ENCODE results near the gene ATP11A. TPM values are rescaled to one million over a fixed set of nuclear protein-coding genes. Genes with fewer than 3 reads are reported as not detected.

Gene ATP11A
- total RNA-seq, 1 experiment from 2014 or later: 65.3 TPM

DNA sequence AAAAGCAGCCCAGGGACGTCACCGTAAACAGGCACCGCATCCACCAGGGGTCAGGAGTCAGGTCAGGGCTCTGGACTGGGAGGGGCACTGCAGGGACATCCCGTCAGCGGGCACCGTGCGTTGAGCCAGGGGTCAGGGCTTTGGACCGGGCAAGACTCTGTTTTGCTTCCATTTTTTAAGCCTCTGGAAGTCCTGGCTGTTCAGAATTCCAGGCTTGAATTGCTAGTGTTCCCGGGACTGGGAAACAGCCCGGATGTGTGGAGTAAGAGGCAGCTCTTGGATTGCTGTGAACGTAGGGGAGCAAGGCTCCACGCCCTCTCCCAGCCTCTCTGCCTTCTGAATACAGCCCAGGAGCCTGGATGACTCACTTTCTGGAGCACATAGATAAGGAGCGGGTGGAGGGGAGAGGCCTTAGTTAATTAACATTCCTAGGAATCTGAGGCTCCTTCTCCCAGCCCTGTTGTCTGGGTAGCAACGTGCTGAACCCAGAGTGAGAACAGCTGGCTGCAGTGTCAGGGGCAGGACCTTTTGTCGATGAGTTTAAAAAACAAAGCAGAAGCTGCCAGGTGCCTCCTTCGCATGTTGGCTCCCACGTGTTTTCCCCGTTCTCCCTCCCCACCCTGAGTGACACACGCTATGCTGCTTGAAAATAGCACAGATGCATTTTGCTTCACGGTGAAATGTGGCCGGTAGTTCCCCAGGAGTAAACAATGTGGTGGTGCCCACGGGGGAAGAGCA is 21.9 kb downstream of the ATP11A start:
- H3K18ac ChIP-seq (ENCODE audit: insufficient read length, low read depth, low read length): peak overlapping the region; percentile 80
- peak overlapping the region; percentile 0; the same call in 1 of the 2 replicates for H3K4ac ChIP-seq (ENCODE audit: low read depth, low read length)
- H2BK20ac ChIP-seq (ENCODE audit: low read depth, low read length, poor library complexity, severe bottlenecking): no peak overlapping the region
- H3K79me2 ChIP-seq (ENCODE audit: insufficient read depth, low read length): peaks cover 7% of the 10 kb centered on the region; the same call in 1 of the 2 replicates
- no peaks in the 10 kb centered on the region for H3K27me3 ChIP-seq (ENCODE audit: insufficient read depth, low read length)
- Mint-ChIP-seq H3K36me3 (ENCODE audit: insufficient read depth in 1 of 3, low read depth in 3 of 3) (peaks cover 9 to 23% (median 14%) of the 10 kb centered on the region in 3 experiments), H3K27ac (peak overlapping the region; percentile 98 to 99 (median 98)), H3K27me3 (ENCODE audit: low read depth) (peaks cover 1% of the 10 kb centered on the region; the same call in 1 of the 2 replicates), H3K9me3 (peaks cover 4 to 10% of the 10 kb centered on the region in 2 experiments; a peak in 3 of 5 replicates), H3K4me1 (peaks cover 68 to 78% of the 10 kb centered on the region in 2 experiments), H3K4me3 (peak overlapping the region; percentile 55 to 64)
- H3K9ac ChIP-seq (ENCODE audit: extremely low read depth, insufficient read length, low read length): peak overlapping the region; percentile 12
- H2AK5ac ChIP-seq (ENCODE audit: insufficient read length, low read length): no peak overlapping the region
- no peak overlapping the region for H3K23ac ChIP-seq (ENCODE audit: insufficient read length, low read depth, low read length)
- peak overlapping the region; percentile 6 for H2BK12ac ChIP-seq (ENCODE audit: insufficient read length, low read depth, low read length)
- H3K23me2 ChIP-seq (ENCODE audit: insufficient read length, low read depth, low read length, poor library complexity, severe bottlenecking): peaks cover 3% of the 10 kb centered on the region
- H3T11ph ChIP-seq (ENCODE audit: low read length): peak overlapping the region; percentile 23
- no peak overlapping the region for H2BK120ac ChIP-seq (ENCODE audit: low read depth, low read length, poor library complexity, severe bottlenecking)
- DNase-seq: peak; percentile 93
- H2BK5ac ChIP-seq (ENCODE audit: insufficient read length, low read length): peak overlapping the region; percentile 58
- H3K9me3 ChIP-seq (ENCODE audit: control insufficient read depth, low read depth, low read length): no peaks in the 10 kb centered on the region
- TF ChIP-seq, protein P1, sequence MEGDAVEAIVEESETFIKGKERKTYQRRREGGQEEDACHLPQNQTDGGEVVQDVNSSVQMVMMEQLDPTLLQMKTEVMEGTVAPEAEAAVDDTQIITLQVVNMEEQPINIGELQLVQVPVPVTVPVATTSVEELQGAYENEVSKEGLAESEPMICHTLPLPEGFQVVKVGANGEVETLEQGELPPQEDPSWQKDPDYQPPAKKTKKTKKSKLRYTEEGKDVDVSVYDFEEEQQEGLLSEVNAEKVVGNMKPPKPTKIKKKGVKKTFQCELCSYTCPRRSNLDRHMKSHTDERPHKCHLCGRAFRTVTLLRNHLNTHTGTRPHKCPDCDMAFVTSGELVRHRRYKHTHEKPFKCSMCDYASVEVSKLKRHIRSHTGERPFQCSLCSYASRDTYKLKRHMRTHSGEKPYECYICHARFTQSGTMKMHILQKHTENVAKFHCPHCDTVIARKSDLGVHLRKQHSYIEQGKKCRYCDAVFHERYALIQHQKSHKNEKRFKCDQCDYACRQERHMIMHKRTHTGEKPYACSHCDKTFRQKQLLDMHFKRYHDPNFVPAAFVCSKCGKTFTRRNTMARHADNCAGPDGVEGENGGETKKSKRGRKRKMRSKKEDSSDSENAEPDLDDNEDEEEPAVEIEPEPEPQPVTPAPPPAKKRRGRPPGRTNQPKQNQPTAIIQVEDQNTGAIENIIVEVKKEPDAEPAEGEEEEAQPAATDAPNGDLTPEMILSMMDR (conservative IDR thresholded peaks at IDR 0.05): peak; percentile 69; the same call in 2 of the 3 replicates
- H4K5ac ChIP-seq (ENCODE audit: insufficient read length, low read depth, low read length): peak overlapping the region; percentile 69
- no peak overlapping the region for H2BK15ac ChIP-seq (ENCODE audit: low read depth, low read length)
- no CpG with 5 or more reads among the region's 22 CpGs for WGBS (ENCODE audit: extremely low coverage, insufficient read length, low lambda C conversion rate)
- H3K56ac ChIP-seq (ENCODE audit: insufficient read length, low read depth, low read length): no peak overlapping the region
- H3K14ac ChIP-seq (ENCODE audit: insufficient read depth, low read length): peak overlapping the region; percentile 87
- peak overlapping the region; percentile 93 for H3K27ac ChIP-seq (ENCODE audit: insufficient read length, low read depth, low read length)
- H3K4me2 ChIP-seq (ENCODE audit: insufficient read depth, insufficient read length, low read length): peak overlapping the region; percentile 57
- H4K20me1 ChIP-seq (ENCODE audit: control insufficient read depth, insufficient read depth, insufficient read length): no peaks in the 10 kb centered on the region
- H2AFZ ChIP-seq (ENCODE audit: low read length): no peak overlapping the region
- no peak overlapping the region for H4K8ac ChIP-seq (replicated peaks; ENCODE audit: insufficient read length, low read depth, low read length)
- peak overlapping the region; percentile 72 for H4K91ac ChIP-seq (ENCODE audit: insufficient read length, low read depth, low read length)
- H3K4me1 ChIP-seq (ENCODE audit: insufficient read depth, low read length): peaks cover 20% of the 10 kb centered on the region; the same call in 1 of the 2 replicates
- H3K79me1 ChIP-seq (ENCODE audit: insufficient read depth, low read depth, low read length, poor library complexity, severe bottlenecking): no peaks in the 10 kb centered on the region

Measured in H9 (cell line).